GM23248 (cell line): ENCODE results near the gene DAB2IP. TPM values are rescaled to one million over a fixed set of nuclear protein-coding genes. Genes with fewer than 3 reads are reported as not detected.

Experiments
- DNase-seq: peaks from one replicate; pipeline ENCODE4 v3.0.0-alpha.2; 2015
- H2AFZ ChIP-seq: fragments of 200-600 bp; sonication (generic); 2 replicates; pipeline ENCODE4 v1.6.1; 2016; ENCODE audit warnings: antibody characterized with exemption
- H3F3A ChIP-seq: fragments of 200-600 bp; sonication (generic); 2 replicates; pipeline ENCODE4 v1.6.1; 2016; ENCODE audit warnings: mild to moderate bottlenecking, antibody characterized with exemption, mixed run types; ENCODE audit not compliant: insufficient read depth
- H3K27ac ChIP-seq: fragments of 200-600 bp; sonication (generic); 2 replicates; pipeline ENCODE4 v1.5.1; 2016; ENCODE audit warnings: mild to moderate bottlenecking
- H3K27me3 ChIP-seq: fragments of 200-600 bp; sonication (generic); replicated peaks from 2 replicates; pipeline ENCODE4 v1.6.1; 2016; ENCODE audit warnings: mild to moderate bottlenecking; ENCODE audit not compliant: insufficient read depth
- H3K36me3 ChIP-seq: fragments of 200-600 bp; sonication (generic); 2 replicates; pipeline ENCODE4 v1.6.1; 2016; ENCODE audit warnings: low read depth, mild to moderate bottlenecking
- H3K4me1 ChIP-seq: fragments of 200-600 bp; sonication (generic); 2 replicates; pipeline ENCODE4 v1.6.1; 2016; ENCODE audit warnings: mild to moderate bottlenecking; ENCODE audit not compliant: insufficient read depth
- H3K4me2 ChIP-seq: fragments of 200-600 bp; sonication (generic); one replicate; pipeline ENCODE4 v1.6.1; 2016; ENCODE audit warnings: mild to moderate bottlenecking; ENCODE audit not compliant: unreplicated experiment
- H3K4me3 ChIP-seq: fragments of 200-600 bp; sonication (generic); 2 replicates; pipeline ENCODE4 v1.5.1; 2016; ENCODE audit warnings: mild to moderate bottlenecking
- H3K79me2 ChIP-seq: fragments of 200-600 bp; sonication (generic); 2 replicates; pipeline ENCODE4 v1.6.1; 2016; ENCODE audit warnings: mild to moderate bottlenecking; ENCODE audit not compliant: insufficient read depth
- H3K9ac ChIP-seq: fragments of 200-600 bp; sonication (generic); 2 replicates; pipeline ENCODE4 v1.6.1; 2016; ENCODE audit warnings: mild to moderate bottlenecking
- H3K9me2 ChIP-seq: fragments of 200-600 bp; sonication (generic); 2 replicates; pipeline ENCODE4 v1.6.1; 2016; ENCODE audit warnings: mixed run types, mild to moderate bottlenecking, moderate library complexity; ENCODE audit not compliant: insufficient read depth
- H3K9me3 ChIP-seq: fragments of 200-600 bp; sonication (generic); one replicate; pipeline ENCODE4 v1.6.1; 2017; ENCODE audit warnings: low read depth
- H4K20me1 ChIP-seq: fragments of 200-600 bp; sonication (generic); 2 replicates; pipeline ENCODE4 v1.6.0; 2016; ENCODE audit not compliant: insufficient read depth
- EZH2 ChIP-seq: fragments of 200-600 bp; sonication (generic); IDR thresholded peaks from 2 replicates; pipeline ENCODE4 v1.6.1; 2018; ENCODE audit warnings: antibody characterized with exemption, mild to moderate bottlenecking; ENCODE audit not compliant: insufficient read depth, poor library complexity, severe bottlenecking
- EZH2phosphoT487 ChIP-seq: fragments of 200-600 bp; sonication (generic); IDR thresholded peaks from 2 replicates; pipeline ENCODE4 v1.6.1; 2018; ENCODE audit warnings: antibody characterized with exemption, moderate library complexity, mild to moderate bottlenecking, low read depth; ENCODE audit not compliant: insufficient read depth
- WGBS, 2 experiments: methylation state at CpG; one replicate each; pipeline ENCODE4 v1.1.6; 2015 to 2017; ENCODE audit warnings: low lambda C conversion rate in 2 of 2, low coverage in 1 of 2; ENCODE audit errors: missing lambda C conversion rate in 2 of 2; 5-methylcytosine and 5-hydroxymethylcytosine counted together
- in situ Hi-C: fragments of 300-500 bp; cut with MboI; formaldehyde crosslinking; loops from 2 replicates; pipeline ENCODE4 v1.15.0; 2020
- polyA plus RNA-seq: library from polyadenylated mRNA; unstranded; fragments of >200 nt; fragmentation: Nextera tagmentation; extraction: Ambion mirVana; gene quantifications from 2 replicates; pipeline ENCODE4 v1.2.1, GENCODE V29; 2016
- total RNA-seq: library from RNA; depleted of rRNA; stranded (reverse); fragments of >200 nt; shearing (Covaris generic); gene quantifications from 2 replicates; pipeline ENCODE4 v1.2.3, GENCODE V29; 2014

DAB2IP gene
- total and polyA plus RNA-seq, 2 experiments from 2014 or later, result 2.6 to 19.7 TPM

DNA sequence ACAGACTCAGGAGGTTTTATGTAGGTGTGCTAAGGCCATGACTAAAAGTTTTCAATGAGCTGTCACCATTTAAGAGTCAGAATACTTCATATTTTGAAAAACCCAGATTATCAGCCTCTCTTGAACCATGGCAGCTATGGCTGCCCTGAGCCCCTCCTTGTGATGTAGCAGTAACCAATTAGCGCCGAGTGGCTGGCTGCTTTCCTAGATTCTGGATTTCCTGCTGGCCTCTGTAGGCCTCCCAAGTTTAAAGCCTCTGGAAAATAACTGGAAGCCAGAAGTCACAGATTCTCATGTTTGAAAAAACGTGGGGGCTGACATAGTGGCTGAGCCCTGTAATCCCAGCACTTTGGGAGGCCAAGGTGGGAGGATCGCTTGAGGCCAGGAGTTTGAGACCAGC lies 25.5 kb downstream of the DAB2IP start:
- no peak for DNase-seq
- no peaks in the 10 kb centered on the region for H3K27me3 ChIP-seq
- TF ChIP-seq EZH2, result no peak
- no peaks in the 10 kb centered on the region for H3K79me2 ChIP-seq
- no peaks in the 10 kb centered on the region for H3K9me2 ChIP-seq
- no peak overlapping the region for H3K4me2 ChIP-seq
- H3K9ac ChIP-seq, result no peak overlapping the region
- H3K9me3 ChIP-seq, result no peaks in the 10 kb centered on the region
- H3F3A ChIP-seq, result peaks cover 5% of the 10 kb centered on the region; the same call in 1 of the 2 replicates
- H2AFZ ChIP-seq, result no peak overlapping the region
- H3K36me3 ChIP-seq, result no peaks in the 10 kb centered on the region
- in situ Hi-C loops, result no loop called here
- H3K27ac ChIP-seq, result no peak overlapping the region
- H3K4me3 ChIP-seq, result no peak overlapping the region
- 46 to 55% methylated on average over 4 of the region's 4 CpGs for WGBS, 2 experiments
- H3K4me1 ChIP-seq, result peaks cover 10% of the 10 kb centered on the region
- no peaks in the 10 kb centered on the region for H4K20me1 ChIP-seq

DNA sequence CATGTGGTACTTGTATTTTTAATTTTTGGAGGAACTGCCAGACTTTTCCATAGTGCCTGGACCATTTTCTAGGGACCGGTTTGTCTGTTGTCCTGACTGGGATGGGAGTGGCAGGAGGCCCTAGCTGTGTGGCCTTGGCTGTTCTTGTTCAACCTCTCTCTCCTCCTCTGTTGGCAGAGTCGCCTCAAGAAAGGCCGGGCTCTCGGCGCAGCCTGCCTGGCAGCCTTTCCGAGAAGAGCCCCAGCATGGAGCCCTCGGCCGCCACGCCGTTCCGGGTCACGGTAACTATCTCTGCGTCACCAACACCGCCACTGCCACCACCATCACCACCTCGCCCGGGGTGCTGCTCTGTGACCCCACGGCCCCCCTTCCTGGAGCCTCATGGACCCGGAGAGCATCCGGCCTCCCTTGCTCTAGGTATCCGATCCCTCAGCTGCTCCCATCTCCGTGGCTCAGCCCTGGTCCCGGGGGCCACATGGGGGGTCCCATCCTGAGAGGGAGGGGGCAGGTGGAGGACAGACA lies 27.1 kb downstream of the DAB2IP start:
- no peak overlapping the region for H3K9ac ChIP-seq
- in situ Hi-C loops, result no loop called here
- H3K4me3 ChIP-seq, result no peak overlapping the region
- H3K9me3 ChIP-seq, result no peaks in the 10 kb centered on the region
- no peak overlapping the region for H3K4me2 ChIP-seq
- no peaks in the 10 kb centered on the region for H3K9me2 ChIP-seq
- WGBS, 2 experiments, result 90 to 94% methylated on average over 19 to 22 of the region's 22 CpGs
- H3K36me3 ChIP-seq, result no peaks in the 10 kb centered on the region
- H3K27ac ChIP-seq, result no peak overlapping the region
- no peaks in the 10 kb centered on the region for H4K20me1 ChIP-seq
- TF ChIP-seq EZH2phosphoT487 (no peak), EZH2 (no peak)
- no peak overlapping the region for H2AFZ ChIP-seq
- DNase-seq, result no peak
- no peaks in the 10 kb centered on the region for H3F3A ChIP-seq
- no peaks in the 10 kb centered on the region for H3K27me3 ChIP-seq
- H3K79me2 ChIP-seq, result no peaks in the 10 kb centered on the region
- H3K4me1 ChIP-seq, result peaks cover 10% of the 10 kb centered on the region

DNA sequence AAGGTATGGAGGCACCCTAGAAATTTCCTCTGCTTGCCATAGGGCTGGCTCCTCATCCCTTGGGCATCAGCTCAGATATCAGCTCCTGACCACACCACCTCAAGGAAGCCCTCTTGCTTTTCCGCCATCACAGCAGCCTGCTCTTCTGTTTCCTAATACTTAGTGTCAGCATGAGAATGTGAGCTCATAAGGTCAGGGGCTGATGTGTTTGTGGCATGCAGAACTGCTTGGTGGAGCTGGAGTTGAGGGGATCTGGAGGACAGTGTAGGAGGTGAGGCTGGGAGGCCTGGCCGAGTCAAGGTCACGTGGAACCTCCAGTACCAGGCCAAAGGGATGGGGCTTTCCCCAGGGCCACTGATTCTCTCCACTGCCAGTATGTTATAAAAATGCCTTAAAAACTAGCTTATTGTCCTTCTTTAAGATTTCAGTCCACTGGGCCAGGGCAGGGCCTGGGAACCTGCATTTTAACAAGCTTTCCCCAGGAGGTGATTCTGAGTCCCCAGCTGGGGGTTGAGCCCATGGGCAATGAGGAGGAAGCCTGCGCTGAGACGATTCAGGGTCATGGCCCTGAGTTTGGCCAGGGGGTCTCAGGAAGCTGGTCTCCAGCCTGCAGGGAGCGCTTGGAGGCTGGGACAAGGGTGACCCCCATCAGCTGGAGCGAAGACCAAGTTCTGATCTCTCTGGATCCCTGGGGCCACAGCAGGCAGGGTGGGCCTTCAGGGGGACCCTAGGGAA lies 28.6 kb downstream of the DAB2IP start:
- no peaks in the 10 kb centered on the region for H3K9me3 ChIP-seq
- no peak overlapping the region for H3K4me2 ChIP-seq
- in situ Hi-C loops, result loop anchor here (10.0 kb wide), 1 partner anchor 325 kb away; no protein-coding TSS in a partner anchor
- no peaks in the 10 kb centered on the region for H3K27me3 ChIP-seq
- H3K9ac ChIP-seq, result no peak overlapping the region
- no peak for TF ChIP-seq EZH2phosphoT487
- TF ChIP-seq EZH2, result no peak
- H3F3A ChIP-seq, result no peaks in the 10 kb centered on the region
- no peak overlapping the region for H3K4me3 ChIP-seq
- H2AFZ ChIP-seq, result no peak overlapping the region
- no peak overlapping the region for H3K27ac ChIP-seq
- H3K36me3 ChIP-seq, result no peaks in the 10 kb centered on the region
- no peaks in the 10 kb centered on the region for H4K20me1 ChIP-seq
- no peaks in the 10 kb centered on the region for H3K79me2 ChIP-seq
- no peak for DNase-seq
- peaks cover 4% of the 10 kb centered on the region for H3K4me1 ChIP-seq
- no peaks in the 10 kb centered on the region for H3K9me2 ChIP-seq
- WGBS, 2 experiments, result 95 to 98% methylated on average over 7 of the region's 7 CpGs

DNA sequence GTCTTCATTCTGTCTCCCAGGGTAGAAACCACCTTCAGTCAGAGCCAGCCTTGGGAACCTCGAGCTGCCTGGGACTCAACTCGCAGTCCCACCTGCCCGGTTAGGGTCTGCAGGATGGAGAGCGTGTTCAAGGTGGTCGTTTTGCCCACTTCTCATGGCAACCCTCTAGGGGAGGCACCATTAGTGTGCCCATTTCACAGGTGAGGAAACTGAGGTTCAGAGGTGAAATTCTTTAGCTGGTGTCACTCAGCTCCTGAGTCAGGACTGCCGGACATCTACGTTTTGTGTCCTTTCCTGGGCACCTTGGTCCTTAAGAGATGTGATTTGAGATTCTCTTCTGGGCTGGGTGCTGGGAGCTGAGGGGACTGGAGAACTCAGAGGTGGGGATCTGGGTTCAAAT lies 30.0 kb downstream of the DAB2IP start:
- Histone ChIP-seq H3K4me1 (no peaks in the 10 kb centered on the region), H3K79me2 (no peaks in the 10 kb centered on the region), H3K27me3 (no peaks in the 10 kb centered on the region), H3K4me2 (no peak overlapping the region), H3F3A (no peaks in the 10 kb centered on the region), H3K36me3 (no peaks in the 10 kb centered on the region), H3K27ac (no peak overlapping the region), H3K9ac (no peak overlapping the region), H3K9me2 (no peaks in the 10 kb centered on the region), H3K9me3 (no peaks in the 10 kb centered on the region), H2AFZ (no peak overlapping the region), H4K20me1 (no peaks in the 10 kb centered on the region), H3K4me3 (no peak overlapping the region)
- in situ Hi-C loops, result loop anchor here (10.0 kb wide), 1 partner anchor 323 kb away; no protein-coding TSS in a partner anchor
- TF ChIP-seq EZH2phosphoT487 (no peak), EZH2 (no peak)
- no peak for DNase-seq
- 83% methylated on average over 7 of the region's 7 CpGs for WGBS, 2 experiments
